Measurements from ENCODE around the gene ZNHIT2. TPM values are rescaled to one million over a fixed set of nuclear protein-coding genes. Genes with fewer than 3 reads are reported as not detected.

Gene ZNHIT2
- total and polyA plus RNA-seq, 2 of the 13 experiments (the other 11 are each of a cell fraction or from before 2014, with no cell fraction given): 1.1 to 6.5 TPM

DNA sequence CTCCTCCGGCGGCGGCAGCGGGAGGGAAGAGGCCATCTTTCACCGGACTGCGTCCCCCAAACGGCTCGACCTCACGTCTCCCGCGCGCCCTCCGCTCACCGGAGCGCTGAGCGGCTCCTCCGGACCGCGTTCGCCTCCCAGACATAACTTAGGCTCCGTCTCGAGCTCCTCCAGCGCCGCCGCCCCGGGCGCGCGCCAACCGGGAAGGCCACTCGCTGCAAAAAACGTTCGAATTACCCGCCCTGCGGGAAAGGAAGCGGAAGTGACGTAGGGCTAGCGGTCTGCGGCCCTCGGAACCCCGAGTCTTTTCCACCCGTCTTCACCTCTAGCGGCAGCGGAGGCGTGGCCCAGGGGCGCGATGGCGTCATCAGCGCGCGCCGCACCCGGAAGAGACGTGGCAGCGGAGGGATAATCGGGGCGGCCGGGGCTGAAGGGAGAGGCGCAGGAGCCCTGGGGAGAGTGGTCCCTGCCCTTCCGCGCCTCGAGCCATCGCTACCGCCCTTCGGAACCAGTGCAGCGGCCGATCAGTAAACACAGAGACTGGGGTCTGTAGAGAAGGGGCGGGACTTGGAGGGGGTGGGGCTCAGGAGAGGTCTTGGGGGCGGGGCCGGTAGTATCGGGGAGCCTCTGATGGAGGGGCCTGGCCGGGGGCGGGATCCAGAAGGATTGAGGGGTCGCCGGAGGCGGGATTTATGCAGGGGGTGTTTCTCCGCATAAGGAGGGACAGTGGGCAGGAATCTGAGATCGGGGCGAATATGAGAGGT is 33.5 kb downstream of the ZNHIT2 start, which contains the start of the genes CDCA5 and ZFPL1 (continued):
- TF ChIP-seq DZIP1 (CRISPR knock-in tag; IDR thresholded peaks at IDR 0.05): no peak
- no peak; the same call in 1 of the 2 replicates for TF ChIP-seq ARHGAP35 (CRISPR knock-in tag; IDR thresholded peaks at IDR 0.05; ENCODE audit: borderline replicate concordance)
- peak; percentile 63 to 71 for TF ChIP-seq POLR2A (IDR thresholded peaks at IDR 0.05; ENCODE audit: insufficient read depth in 1 of 2, low read depth in 2 of 2, low read length in 2 of 2)
- peak; percentile 77 for TF ChIP-seq SP2 (CRISPR knock-in tag; IDR thresholded peaks at IDR 0.05)
- TF ChIP-seq, protein P1, sequence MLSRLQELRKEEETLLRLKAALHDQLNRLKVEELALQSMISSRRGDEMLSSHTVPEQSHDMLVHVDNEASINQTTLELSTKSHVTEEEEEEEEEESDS (CRISPR knock-in tag; IDR thresholded peaks at IDR 0.05; ENCODE audit: borderline replicate concordance): peak; percentile 57; the same call in 1 of the 2 replicates
- no peak for TF ChIP-seq ATAD3A (CRISPR knock-in tag; IDR thresholded peaks at IDR 0.05)
- 0 out of 2 replicates have a peak, but pooled peaks have one; percentile 26 for TF ChIP-seq SP1 (IDR thresholded peaks at IDR 0.05)
- peak; percentile 99 for TF ChIP-seq SP1 (CRISPR knock-in tag; IDR thresholded peaks at IDR 0.05)
- TF ChIP-seq ZNF761 (CRISPR knock-in tag; conservative IDR thresholded peaks at IDR 0.05): peak; percentile 83; the same call in 1 of the 2 replicates
- 0 out of 2 replicates have a peak, but pooled peaks have one; percentile 48 for TF ChIP-seq CC2D1A (CRISPR knock-in tag; IDR thresholded peaks at IDR 0.05)
- TF ChIP-seq, protein P2, sequence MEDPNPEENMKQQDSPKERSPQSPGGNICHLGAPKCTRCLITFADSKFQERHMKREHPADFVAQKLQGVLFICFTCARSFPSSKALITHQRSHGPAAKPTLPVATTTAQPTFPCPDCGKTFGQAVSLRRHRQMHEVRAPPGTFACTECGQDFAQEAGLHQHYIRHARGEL (CRISPR knock-in tag; IDR thresholded peaks at IDR 0.05): no peak
- TF ChIP-seq ZNF260 (CRISPR knock-in tag; IDR thresholded peaks at IDR 0.05; ENCODE audit: borderline replicate concordance, low read depth): no peak
- TF ChIP-seq YEATS4 (CRISPR knock-in tag; IDR thresholded peaks at IDR 0.05; ENCODE audit: borderline replicate concordance): peak; percentile 80
- TF ChIP-seq ZNF207 (IDR thresholded peaks at IDR 0.05; ENCODE audit: borderline replicate concordance): no peak
- no peak for TF ChIP-seq ZNF263 (CRISPR knock-in tag; IDR thresholded peaks at IDR 0.05)
- peak; percentile 85; the same call in 1 of the 2 replicates for TF ChIP-seq ZC3H13 (CRISPR knock-in tag; IDR thresholded peaks at IDR 0.05)
- TF ChIP-seq, protein P3, sequence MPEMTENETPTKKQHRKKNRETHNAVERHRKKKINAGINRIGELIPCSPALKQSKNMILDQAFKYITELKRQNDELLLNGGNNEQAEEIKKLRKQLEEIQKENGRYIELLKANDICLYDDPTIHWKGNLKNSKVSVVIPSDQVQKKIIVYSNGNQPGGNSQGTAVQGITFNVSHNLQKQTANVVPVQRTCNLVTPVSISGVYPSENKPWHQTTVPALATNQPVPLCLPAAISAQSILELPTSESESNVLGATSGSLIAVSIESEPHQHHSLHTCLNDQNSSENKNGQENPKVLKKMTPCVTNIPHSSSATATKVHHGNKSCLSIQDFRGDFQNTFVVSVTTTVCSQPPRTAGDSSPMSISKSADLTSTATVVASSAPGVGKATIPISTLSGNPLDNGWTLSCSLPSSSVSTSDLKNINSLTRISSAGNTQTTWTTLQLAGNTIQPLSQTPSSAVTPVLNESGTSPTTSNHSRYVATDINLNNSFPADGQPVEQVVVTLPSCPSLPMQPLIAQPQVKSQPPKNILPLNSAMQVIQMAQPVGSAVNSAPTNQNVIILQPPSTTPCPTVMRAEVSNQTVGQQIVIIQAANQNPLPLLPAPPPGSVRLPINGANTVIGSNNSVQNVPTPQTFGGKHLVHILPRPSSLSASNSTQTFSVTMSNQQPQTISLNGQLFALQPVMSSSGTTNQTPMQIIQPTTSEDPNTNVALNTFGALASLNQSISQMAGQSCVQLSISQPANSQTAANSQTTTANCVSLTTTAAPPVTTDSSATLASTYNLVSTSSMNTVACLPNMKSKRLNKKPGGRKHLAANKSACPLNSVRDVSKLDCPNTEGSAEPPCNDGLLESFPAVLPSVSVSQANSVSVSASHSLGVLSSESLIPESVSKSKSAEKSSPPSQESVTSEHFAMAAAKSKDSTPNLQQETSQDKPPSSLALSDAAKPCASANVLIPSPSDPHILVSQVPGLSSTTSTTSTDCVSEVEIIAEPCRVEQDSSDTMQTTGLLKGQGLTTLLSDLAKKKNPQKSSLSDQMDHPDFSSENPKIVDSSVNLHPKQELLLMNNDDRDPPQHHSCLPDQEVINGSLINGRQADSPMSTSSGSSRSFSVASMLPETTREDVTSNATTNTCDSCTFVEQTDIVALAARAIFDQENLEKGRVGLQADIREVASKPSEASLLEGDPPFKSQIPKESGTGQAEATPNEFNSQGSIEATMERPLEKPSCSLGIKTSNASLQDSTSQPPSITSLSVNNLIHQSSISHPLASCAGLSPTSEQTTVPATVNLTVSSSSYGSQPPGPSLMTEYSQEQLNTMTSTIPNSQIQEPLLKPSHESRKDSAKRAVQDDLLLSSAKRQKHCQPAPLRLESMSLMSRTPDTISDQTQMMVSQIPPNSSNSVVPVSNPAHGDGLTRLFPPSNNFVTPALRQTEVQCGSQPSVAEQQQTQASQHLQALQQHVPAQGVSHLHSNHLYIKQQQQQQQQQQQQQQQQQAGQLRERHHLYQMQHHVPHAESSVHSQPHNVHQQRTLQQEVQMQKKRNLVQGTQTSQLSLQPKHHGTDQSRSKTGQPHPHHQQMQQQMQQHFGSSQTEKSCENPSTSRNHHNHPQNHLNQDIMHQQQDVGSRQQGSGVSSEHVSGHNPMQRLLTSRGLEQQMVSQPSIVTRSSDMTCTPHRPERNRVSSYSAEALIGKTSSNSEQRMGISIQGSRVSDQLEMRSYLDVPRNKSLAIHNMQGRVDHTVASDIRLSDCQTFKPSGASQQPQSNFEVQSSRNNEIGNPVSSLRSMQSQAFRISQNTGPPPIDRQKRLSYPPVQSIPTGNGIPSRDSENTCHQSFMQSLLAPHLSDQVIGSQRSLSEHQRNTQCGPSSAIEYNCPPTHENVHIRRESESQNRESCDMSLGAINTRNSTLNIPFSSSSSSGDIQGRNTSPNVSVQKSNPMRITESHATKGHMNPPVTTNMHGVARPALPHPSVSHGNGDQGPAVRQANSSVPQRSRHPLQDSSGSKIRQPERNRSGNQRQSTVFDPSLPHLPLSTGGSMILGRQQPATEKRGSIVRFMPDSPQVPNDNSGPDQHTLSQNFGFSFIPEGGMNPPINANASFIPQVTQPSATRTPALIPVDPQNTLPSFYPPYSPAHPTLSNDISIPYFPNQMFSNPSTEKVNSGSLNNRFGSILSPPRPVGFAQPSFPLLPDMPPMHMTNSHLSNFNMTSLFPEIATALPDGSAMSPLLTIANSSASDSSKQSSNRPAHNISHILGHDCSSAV (CRISPR knock-in tag; IDR thresholded peaks at IDR 0.05; ENCODE audit: borderline replicate concordance): no peak
- TF ChIP-seq JUND (CRISPR knock-in tag; IDR thresholded peaks at IDR 0.05): no peak
